Stimulated activated CD4-positive, alpha-beta T cell treated with anti-CD3 and anti-CD28 coated beads, TNF-alpha, amount 100 ng/mL, for 48 hours (primary cell): ENCODE measurements around the gene ZFPL1.
A peak's percentile ranks its signal among the peaks of the same experiment; 100 is the strongest.

Source experiments
- DNase-seq, 3 donors: peaks; one replicate each; pipeline ENCODE4 v3.0.0-alpha.2; 2020; ENCODE audit warnings: low read depth in 3 of 3

ZFPL1 gene

DNA sequence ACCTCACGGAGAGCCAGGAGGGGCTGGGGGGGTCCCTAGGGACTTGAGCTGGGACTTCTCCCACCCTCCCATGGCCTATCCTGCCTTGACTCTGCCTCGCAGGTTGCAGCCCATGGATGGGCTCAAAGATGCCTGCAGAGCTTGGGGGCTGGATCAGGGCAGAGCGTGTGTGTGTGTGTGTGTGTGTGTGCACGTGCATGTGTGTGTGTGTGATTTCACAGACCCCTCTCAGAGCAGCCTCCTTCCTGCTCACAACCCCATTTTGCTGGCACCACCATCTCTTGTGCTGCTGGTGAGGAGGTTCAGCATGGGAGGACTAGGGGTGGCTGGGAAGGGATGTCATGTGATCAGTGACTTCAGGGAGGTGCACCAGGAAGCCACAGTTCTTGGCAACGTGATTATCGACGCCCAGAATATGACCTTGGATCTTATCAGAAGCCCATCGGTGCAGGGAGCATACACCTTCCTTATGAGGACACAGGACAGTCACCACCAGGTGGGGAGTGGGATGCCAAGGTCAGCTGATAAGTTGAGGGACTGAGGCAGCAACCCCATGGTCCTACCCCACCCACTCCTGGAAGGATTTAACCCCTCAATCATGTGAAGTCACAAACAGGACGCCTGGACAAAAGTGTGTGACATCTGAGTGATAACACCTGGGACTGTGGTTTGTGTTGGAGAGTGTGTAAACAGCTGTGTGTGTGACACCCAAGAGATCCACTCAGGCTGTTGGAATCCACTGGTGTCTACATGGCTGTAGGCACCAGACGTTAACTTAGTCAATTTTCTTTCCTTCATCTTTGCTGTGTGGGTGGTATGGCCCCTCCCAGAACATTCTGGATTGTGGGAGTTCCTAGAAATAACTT is 23.8 kb upstream of the ZFPL1 start:
- DNase-seq: no peak

DNA sequence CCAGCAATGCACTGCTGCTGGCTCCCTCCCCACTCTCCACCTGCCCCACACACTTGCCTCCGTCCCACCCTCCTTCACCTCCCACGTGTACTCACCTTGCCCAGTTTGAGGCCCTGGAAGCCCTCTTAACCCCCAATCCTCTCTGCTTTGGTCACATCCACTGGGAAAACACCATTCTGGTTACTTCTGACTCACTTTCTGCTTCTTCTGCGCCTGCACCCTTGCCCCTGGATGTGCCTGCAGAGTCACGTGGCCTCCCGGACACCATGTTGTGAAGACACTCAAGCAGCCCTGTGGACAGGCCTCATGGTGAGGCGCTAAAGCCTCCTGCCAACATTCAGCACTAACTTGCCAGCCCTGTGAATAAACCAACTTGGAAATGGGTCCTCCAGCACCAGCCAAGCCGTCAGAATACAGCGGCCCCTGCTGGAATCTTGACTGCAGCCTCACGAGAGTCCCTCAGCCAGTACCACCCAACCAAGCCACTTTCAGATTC is 23.1 kb upstream of the ZFPL1 start:
- DNase-seq: no peak

DNA sequence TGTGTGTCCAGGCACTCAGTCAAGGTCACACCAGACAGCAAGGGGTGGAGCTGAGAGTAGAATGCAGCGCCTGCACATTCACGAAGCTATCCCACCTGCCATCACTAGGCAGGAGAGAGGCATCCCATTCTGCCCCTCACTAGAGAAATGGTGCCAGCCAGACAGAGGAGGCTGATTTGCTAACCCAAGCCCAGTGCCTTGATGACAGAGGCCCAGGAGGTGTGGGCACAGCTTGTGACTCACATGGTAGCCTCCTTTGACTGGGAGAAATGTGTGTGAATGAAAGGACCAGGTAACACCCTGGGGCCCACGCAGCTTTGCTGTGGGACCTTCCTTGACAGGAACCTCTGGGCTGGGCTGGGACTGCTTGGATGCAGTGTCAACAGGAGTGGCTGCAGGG is 20.5 kb upstream of the ZFPL1 start:
- no peak for DNase-seq

DNA sequence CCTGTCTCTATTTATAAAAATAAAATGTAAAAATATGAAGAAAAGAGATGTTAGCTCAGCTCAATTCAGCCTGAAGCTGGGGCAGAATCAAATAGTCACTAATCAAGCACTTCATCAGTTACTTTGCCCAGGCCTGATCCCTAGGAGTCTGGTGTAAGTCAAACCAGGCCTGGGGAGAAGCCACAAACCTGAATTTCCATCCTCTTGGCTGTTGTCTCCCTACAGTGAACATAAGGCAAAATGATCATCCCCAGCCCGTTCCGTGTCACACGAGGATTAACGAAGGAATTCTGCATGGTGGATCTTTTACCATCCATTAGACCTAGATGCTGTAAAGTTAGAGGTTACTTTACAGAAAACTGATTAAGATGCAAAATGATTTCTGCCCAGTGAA is 19.2 kb upstream of the ZFPL1 start:
- no peak for DNase-seq

DNA sequence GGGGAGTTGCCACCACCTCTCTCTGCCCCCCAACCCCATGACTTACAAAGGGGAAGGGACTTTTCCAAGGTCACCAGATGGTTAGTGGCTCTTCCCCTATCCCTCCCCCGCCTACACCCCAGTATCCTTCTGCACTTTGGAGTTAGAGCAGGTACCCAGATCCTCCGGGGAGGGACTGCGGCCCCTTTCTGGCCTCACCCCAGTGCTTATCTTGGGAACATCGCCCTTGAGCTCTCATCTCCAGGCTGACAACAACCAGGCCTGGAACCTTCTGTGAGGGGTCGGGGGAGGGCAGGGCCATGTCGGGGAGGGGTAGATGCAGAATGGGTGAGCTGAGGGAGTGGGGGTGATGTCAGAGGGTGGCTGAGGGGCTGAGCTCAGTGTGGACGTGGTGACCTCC is 18.2 kb upstream of the ZFPL1 start:
- DNase-seq: no peak

DNA sequence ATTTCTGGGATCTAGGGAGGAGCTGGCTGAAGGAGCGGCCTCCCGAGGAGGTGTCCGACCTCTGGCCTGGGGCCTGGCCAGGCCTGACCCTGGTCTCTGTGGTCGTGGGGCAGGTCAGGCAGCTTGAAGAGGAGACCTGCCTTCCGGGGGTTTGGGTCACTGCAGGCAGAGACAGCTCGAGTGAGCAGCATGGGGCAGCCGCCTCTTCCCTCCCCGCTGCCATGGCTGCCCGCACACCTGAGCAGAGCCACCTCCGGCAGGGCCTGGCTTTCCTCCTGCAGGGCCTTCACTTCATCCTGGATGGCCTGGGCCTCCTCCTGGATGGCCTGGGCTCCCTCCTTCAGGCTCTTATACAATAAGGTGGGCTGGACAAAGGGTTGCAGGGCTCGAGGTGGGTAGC is 17.7 kb upstream of the ZFPL1 start:
- no peak for DNase-seq

DNA sequence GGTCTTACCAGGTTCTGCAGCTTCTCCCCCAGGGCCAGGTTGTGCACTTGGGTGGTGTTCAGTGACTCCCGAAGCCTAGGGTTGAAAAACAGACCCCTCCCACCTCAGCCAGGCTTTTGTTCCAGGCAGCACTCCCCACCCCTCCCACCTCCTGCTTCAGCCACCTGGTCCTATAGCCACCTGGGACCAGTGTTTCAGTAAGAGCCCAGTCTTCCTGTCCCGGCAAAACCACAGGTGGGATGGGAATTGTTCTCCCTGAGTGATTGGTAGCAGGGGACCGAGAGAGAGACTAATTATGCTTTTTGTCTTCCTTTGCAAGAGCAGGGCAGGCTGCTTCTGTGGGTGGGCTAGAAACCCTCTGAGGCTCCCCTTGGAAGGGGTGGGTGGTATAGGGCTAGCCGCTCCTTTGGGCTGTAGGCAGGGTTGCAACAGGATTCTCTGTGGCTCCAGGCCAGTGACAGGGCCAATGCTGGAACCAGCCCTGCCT is 17.2 kb upstream of the ZFPL1 start:
- no peak for DNase-seq

DNA sequence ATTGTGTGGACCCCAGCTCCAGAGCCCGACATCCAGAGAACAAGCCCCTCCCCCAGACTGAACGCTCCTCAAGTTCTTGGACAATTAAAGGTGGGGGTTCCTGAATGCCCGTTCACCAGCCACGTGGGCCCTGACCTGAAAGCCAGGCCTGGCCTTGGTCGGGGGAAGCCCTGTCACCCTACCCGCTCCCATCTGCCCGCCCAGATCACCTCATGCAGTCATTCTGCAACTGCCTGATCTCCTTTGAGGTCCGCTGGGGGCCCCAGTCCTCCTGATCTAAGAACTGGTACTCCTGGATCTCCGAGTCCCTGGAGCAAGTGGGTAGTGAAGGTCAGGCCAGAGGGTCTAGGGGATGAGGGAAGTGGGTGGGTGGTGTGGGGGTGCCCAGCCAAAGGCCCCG is 16.6 kb upstream of the ZFPL1 start:
- no peak for DNase-seq

DNA sequence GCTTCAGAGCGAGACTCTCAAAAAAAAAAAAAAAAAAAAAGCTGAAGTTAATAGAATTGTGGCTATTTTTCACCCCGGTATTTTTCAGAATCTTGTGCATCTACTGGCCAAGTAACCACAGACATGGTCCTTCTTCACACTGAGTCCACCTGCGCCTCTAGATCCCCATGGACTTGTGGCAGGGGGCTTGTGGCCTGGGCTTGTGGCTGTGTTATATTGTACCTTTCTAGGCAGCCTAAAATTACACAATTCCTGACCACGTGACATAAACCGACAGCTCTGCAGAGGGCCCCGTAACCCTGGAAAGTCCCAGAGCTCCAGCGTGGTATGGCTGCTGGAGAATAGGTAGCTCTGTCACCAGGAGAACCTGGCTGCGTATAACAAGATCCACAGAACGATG is 14.8 kb upstream of the ZFPL1 start:
- no peak for DNase-seq

DNA sequence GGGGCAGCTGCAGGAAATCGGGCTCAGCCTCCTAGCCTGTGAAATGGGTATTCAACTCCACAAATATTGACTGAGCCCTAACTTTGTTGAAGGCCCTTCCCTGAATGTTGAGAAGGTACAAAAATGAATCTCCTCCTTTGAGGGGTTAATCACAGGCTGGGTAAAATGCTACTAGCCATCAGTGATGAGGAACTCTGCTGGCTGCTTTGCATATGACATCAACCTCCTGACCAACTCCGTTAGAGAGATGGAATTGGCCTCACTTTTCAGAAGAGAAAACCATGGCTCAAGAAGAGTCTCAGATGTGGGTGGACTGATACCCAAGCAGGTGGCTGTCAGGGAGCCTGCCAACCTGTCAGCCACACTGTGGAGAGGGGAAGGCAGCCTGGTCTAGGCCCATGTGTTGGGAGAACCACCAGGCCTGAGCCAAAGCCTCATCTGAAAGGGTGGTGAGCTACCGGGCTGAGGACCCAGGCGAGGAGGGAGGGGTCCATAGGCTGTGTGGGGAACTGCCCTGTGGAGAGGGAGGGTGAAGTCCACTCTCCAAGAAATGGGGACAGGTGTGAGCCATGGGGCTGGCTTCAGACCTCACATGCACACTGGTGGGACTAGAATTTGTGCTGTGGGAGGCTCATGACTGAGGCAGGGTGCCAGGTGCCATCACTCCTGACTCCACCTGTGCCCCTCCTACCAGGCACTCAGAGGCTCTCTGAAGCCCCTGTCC is 12.0 kb upstream of the ZFPL1 start:
- no peak for DNase-seq

DNA sequence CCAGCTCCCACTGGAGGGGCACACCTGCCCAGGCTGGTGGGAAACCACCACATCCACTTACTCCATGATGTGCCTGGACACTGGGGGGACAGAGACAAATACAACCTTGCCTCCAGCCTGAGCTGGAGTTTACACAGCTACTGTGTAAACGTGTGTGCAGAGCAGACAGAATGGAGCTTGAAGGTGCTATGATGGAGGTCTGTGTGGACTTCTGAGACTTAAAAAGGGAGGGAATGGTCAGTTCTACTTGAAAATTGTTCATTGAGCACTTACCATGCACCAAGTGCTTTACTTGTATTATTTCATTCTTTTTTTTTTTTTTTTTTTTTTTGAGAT is 11.4 kb upstream of the ZFPL1 start:
- no peak for DNase-seq

DNA sequence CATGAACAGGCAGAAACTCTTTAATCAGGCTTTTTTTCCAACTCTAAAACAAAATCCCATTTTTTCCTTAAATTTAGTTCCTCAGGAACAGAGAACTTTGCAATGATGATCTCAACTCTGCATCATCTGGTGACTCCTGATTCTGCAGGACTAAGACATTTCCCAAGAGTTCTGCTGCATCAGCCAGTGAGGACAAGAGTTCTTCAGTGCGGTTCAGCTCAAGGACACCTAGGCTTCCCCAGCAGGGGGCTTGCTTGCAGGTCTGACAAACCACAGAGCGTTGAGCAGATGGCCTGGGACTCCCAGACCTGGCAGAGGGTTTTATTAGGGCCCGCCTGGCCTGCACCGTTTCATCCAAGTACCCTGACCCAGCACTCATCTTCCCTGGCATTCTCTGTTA is 6.6 kb upstream of the ZFPL1 start:
- DNase-seq: no peak

DNA sequence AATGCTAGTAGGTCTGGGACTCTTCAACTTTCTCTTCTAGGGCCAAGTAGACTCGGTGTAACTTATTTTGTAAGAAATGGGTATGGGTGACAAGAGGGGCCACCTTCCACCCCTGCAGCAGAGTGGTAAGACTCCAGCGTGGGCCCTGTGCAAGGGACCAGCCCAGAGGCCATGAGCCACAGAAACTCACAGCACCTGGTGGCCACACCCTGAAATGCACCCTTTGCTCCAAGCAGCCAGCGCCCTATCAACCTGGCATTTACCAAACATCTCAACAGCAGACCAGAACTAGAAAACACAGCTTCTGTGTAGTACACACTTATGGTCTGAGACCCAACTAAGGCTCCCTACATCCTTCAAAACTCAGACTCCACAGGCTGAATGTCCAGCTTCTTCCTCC is 5.9 kb upstream of the ZFPL1 start:
- DNase-seq: peak; percentile 35 to 62 (median 40)

DNA sequence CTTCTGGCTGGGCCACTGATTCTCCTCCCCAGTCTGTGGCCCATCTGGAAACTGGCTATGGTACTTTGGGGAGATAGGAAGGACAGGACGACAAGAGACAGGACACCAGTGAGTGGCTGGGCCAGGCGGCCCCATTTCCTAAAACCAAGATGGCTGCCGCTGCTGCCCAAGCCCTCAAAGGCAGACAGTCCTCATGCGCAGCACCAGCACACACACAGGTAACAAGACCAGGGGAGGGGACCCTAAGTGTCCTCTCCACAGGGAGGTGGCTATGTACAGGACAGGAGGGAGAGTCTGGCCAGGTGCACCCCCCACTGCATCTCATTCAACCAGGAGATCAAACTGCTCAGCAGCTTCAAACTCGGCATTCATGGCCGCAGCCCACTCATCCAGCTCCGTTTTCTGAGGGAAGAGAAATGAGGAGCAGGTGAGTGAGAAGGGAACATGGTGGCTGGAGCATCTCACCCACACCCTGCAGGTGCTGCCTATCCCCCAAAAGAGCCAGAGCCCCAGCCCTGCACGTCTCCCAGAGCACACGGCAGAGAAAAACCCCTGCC is 5.2 kb upstream of the ZFPL1 start:
- no peak for DNase-seq

DNA sequence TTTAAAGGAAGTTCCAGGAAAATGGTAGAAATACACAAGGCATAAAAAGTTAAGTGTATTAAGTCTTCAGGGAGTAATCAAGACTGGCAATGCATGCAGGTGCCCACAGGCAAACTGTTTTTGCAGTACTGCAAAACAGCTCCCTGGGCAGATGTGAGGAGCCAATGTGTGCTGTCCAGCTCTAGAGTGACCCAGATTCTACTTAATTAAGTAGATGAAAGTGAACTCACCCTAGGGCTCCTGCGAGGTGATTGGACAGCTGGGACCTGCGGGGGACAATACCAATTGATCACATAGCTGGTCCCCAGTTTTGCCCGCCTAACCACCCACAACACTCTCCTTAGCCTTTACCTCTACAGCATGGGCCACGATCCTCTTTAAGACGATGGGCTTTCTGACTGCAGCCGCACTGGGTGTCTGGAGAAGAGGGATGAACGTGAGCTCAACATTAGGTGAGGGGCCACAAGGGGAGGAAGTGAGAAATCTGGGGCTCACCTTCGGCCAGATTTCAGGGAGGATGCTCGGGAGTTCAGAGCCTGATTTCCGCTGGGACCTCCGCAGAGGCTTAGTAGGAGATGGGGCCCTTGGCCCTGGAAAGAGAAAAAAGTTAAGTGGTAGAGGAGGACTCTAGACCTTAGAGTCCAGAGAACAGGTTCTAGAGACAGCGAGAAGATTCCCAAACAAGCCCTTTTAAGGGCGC is 738 bp upstream of the ZFPL1 start:
- no peak for DNase-seq

DNA sequence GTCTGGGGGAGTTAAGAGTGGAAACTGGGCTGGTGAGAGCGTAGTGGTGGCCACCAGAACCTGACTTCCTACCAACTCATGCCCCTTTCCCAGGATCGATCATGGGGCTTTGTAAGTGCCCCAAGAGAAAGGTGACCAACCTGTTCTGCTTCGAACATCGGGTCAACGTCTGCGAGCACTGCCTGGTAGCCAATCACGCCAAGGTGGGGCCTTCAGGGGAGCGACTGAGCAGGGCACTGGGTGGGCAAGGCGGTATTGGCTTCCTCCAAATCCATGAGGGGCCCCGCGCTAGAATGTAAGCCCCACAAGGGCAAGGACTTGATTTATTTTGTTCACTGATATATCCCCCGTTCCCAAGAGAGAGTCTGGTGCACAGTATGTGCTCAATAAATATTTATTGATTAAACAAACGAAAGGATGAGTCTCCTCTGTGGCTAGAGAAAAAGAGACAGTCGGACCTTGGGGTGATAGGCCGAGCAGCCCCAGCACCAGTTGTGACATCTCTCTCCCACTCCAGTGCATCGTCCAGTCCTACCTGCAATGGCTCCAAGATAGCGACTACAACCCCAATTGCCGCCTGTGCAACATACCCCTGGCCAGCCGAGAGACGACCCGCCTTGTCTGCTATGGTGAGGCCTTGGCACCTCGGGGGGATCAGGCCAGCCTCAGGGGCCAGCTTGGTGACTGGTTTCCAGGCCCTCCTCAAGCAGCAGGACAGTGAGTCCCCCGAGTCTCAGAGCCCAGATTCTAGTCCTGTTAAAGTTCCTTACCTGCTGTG is 765 bp downstream of the ZFPL1 start:
- DNase-seq: no peak

DNA sequence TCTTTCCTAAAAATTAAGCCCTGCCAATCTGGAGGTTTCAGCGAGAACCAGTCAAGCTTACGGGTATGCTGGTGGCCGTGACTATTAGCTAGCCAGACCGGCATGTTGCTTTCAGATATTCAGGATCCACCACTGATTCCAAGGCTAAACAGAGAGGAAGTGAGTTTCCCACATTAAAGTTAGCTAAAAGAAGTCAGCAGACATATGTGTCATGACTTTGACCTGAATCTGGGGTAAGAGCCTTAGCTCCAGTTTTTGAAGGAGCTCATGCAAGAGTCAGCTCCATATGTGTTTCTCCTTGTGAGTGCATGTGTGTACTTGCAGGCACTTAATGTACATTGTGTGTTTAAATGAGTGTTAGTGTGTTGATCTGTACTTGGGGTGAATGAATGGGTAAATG is 1.4 kb downstream of the ZFPL1 start:
- no peak for DNase-seq

DNA sequence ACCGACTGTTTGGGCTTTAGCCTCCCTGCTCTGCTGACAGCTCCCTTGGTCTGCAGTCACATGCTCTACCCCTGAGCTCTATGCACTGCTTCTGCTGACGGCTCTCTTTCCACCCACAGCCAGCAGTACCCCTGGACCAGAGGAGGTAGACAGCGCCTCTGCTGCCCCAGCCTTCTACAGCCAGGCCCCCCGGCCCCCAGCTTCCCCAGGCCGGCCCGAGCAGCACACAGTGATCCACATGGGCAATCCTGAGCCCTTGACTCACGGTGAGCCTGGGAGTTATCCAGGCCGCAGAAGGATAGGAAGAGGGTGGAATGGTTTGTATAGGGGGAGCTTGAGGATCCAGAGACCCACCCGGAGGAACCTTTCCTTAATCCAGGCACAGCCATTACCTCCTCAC is 2.8 kb downstream of the ZFPL1 start:
- DNase-seq: no peak

DNA sequence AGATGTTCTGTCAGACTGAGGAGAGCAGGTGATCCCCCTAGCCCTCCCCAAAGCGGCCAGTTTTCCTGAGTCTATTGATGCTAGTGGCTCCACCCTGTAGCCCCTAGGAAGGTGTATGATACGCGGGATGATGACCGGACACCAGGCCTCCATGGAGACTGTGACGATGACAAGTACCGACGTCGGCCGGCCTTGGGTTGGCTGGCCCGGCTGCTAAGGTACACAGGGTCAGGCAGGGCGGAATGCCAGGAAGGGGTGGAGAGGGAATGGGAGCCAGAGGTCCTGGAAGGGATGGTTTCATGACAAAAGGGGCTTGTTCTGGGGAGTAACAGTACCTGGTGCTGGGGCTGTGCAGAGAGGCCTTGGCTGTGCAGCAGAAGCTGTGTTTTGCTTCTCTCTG is 3.2 kb downstream of the ZFPL1 start:
- no peak for DNase-seq

DNA sequence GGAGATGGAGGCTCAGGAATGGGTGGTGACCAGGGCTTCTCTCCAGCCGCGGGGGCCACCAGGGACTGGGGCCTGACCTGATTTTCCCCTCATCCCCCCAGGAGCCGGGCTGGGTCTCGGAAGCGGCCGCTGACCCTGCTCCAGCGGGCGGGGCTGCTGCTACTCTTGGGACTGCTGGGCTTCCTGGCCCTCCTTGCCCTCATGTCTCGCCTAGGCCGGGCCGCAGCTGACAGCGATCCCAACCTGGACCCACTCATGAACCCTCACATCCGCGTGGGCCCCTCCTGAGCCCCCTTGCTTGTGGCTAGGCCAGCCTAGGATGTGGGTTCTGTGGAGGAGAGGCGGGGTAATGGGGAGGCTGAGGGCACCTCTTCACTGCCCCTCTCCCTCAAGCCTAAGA is 3.8 kb downstream of the ZFPL1 start:
- no peak for DNase-seq

DNA sequence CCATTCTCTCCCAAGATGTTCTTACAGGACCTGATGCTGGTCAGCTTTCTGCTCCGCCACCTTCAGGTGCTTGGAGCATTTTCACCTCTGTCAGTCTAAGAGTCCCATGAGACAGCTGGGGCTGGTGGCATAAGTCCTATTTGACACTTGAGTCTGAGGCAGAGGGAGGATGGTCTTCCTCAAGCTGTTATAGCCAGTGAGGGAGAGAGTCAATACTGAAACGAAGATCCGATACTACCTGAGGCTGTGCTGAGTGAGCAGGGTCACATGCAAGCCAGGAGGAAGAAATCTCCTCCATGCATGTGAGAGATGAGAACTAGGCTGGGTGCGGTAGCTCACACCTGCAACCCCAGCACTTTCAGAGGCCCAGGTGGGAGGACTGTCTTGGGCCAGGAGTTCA is 5.6 kb downstream of the ZFPL1 start:
- no peak for DNase-seq

DNA sequence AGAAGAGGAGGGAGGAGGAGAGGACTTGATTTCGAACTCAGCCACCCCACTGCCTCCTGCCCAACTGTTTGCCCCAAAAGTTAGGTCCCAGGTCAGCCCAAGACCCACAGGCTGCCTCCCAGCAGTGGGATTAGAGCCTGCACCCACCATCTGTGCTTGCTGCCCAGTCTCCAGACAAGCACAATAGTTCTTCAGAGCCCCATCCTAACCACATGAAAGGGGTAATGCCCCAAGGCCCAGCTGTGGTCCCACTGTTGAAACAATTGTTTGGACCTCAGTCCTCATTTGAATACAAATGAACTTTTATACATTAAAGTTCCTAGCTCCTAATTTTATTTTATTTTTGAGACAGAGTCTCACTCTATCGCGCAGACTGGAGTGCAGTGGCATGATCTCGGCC is 6.6 kb downstream of the ZFPL1 start:
- DNase-seq: no peak
